MM.1S (cell line): ENCODE results near the gene FGD6.

ENCODE experiments used
- DNase-seq: peaks from one replicate; pipeline ENCODE4 v3.0.0-alpha.2; 2015
- H2AFZ ChIP-seq: fragments of 300-600 bp; sonication (generic); 2 replicates; pipeline ENCODE4 v1.6.0; 2016; ENCODE audit warnings: antibody characterized with exemption, low read length
- H3F3A ChIP-seq: fragments of 300-600 bp; sonication (generic); 2 replicates; pipeline ENCODE4 v1.6.1; 2016; ENCODE audit warnings: mild to moderate bottlenecking, antibody characterized with exemption, low read length, moderate library complexity, mixed read lengths; ENCODE audit not compliant: insufficient read depth
- H3K27ac ChIP-seq: fragments of 300-600 bp; sonication (generic); 2 replicates; pipeline ENCODE4 v1.5.1; 2016; ENCODE audit warnings: mild to moderate bottlenecking, low read length
- H3K27me3 ChIP-seq: fragments of 300-600 bp; sonication (generic); replicated peaks from 2 replicates; pipeline ENCODE4 v1.6.0; 2016; ENCODE audit warnings: low read length; ENCODE audit not compliant: insufficient read depth
- H3K36me3 ChIP-seq: fragments of 300-600 bp; sonication (generic); replicated peaks from 2 replicates; pipeline ENCODE4 v1.6.1; 2016; ENCODE audit warnings: mild to moderate bottlenecking, low read length, mixed read lengths; ENCODE audit not compliant: insufficient read depth
- H3K4me1 ChIP-seq: fragments of 300-600 bp; sonication (generic); 2 replicates; pipeline ENCODE4 v1.6.1; 2016; ENCODE audit warnings: low read length, mixed read lengths
- H3K4me2 ChIP-seq: fragments of 300-600 bp; sonication (generic); 2 replicates; pipeline ENCODE4 v1.6.0; 2016; ENCODE audit warnings: low read depth, low read length
- H3K4me3 ChIP-seq: fragments of 300-600 bp; sonication (generic); 2 replicates; pipeline ENCODE4 v1.5.1; 2016; ENCODE audit warnings: low read length, mixed read lengths
- H3K79me2 ChIP-seq: fragments of 300-600 bp; sonication (generic); 2 replicates; pipeline ENCODE4 v1.6.1; 2016; ENCODE audit warnings: mixed run types, low read length, mixed read lengths
- H3K9ac ChIP-seq: fragments of 300-600 bp; sonication (generic); 2 replicates; pipeline ENCODE4 v1.6.1; 2016; ENCODE audit warnings: low read length, mixed read lengths
- H3K9me2 ChIP-seq: fragments of 300-600 bp; sonication (generic); replicated peaks from 2 replicates; pipeline ENCODE4 v1.6.1; 2016; ENCODE audit warnings: mild to moderate bottlenecking, low read length, mixed read lengths; ENCODE audit not compliant: insufficient read depth
- H3K9me3 ChIP-seq: fragments of 300-600 bp; sonication (generic); replicated peaks from 2 replicates; pipeline ENCODE4 v1.6.1; 2016; ENCODE audit warnings: mild to moderate bottlenecking, low read length, mixed read lengths; ENCODE audit not compliant: insufficient read depth
- H4K20me1 ChIP-seq: fragments of 300-600 bp; sonication (generic); 2 replicates; pipeline ENCODE4 v1.6.1; 2016; ENCODE audit warnings: mild to moderate bottlenecking, low read length, moderate library complexity, mixed read lengths; ENCODE audit not compliant: insufficient read depth
- EZH2 ChIP-seq: fragments of 300-600 bp; sonication (generic); optimal IDR thresholded peaks from 2 replicates; pipeline ENCODE3; 2017; ENCODE audit warnings: low read depth, mild to moderate bottlenecking, antibody characterized with exemption, low read length, mixed read lengths
- EZH2phosphoT487 ChIP-seq: fragments of 300-600 bp; sonication (generic); IDR thresholded peaks from 2 replicates; pipeline ENCODE4 v1.6.1; 2018; ENCODE audit warnings: antibody characterized with exemption, low read length
- TF ChIP-seq, protein P1 (sequence below): fragments of 300-600 bp; sonication (generic); IDR thresholded peaks from 2 replicates; pipeline ENCODE4 v1.5.1; 2016; ENCODE audit warnings: antibody characterized with exemption, low read length, mixed read lengths

The FGD6 gene

DNA sequence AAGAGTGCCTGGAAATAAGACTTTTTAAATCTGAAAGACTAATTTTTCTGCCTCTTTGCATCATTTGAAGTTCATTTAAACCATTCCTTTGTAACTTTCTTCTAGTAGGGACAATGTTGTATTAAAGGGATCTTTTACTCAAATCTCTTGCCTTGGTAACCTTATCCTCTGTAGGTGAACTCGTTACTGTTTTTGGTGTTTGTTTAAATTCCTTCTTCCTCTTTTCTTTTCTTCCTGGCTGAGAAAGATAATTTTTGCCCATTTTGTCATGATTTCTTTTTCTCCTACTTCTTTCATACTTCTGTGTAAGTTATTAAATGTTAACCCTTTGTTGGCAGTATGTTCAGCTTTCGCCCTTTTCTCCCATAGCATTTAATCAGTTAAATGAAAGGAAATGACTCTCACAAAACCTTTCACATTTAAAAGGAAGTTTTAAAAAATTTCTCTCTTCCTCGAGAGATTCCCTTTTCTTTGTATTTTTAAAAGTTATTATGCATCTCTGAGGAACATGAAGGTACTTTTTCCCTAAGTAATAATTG lies 10.6 kb upstream of the FGD6 start:
- TF ChIP-seq EZH2phosphoT487, result no peak
- no peak for TF ChIP-seq EZH2
- TF ChIP-seq, protein P1, sequence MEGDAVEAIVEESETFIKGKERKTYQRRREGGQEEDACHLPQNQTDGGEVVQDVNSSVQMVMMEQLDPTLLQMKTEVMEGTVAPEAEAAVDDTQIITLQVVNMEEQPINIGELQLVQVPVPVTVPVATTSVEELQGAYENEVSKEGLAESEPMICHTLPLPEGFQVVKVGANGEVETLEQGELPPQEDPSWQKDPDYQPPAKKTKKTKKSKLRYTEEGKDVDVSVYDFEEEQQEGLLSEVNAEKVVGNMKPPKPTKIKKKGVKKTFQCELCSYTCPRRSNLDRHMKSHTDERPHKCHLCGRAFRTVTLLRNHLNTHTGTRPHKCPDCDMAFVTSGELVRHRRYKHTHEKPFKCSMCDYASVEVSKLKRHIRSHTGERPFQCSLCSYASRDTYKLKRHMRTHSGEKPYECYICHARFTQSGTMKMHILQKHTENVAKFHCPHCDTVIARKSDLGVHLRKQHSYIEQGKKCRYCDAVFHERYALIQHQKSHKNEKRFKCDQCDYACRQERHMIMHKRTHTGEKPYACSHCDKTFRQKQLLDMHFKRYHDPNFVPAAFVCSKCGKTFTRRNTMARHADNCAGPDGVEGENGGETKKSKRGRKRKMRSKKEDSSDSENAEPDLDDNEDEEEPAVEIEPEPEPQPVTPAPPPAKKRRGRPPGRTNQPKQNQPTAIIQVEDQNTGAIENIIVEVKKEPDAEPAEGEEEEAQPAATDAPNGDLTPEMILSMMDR, result no peak
- Histone ChIP-seq H3K36me3 (no peaks in the 10 kb centered on the region; the same call in 1 of the 2 replicates), H3K79me2 (peaks cover 98% of the 10 kb centered on the region), H3K27ac (no peak overlapping the region), H3K4me2 (no peak overlapping the region), H3K9ac (no peak overlapping the region), H3F3A (no peaks in the 10 kb centered on the region), H3K9me3 (no peaks in the 10 kb centered on the region), H3K9me2 (no peaks in the 10 kb centered on the region), H3K27me3 (no peaks in the 10 kb centered on the region), H4K20me1 (peaks cover 2% of the 10 kb centered on the region; the same call in 1 of the 2 replicates), H2AFZ (no peak overlapping the region), H3K4me3 (no peak overlapping the region), H3K4me1 (no peaks in the 10 kb centered on the region)
- DNase-seq, result no peak

DNA sequence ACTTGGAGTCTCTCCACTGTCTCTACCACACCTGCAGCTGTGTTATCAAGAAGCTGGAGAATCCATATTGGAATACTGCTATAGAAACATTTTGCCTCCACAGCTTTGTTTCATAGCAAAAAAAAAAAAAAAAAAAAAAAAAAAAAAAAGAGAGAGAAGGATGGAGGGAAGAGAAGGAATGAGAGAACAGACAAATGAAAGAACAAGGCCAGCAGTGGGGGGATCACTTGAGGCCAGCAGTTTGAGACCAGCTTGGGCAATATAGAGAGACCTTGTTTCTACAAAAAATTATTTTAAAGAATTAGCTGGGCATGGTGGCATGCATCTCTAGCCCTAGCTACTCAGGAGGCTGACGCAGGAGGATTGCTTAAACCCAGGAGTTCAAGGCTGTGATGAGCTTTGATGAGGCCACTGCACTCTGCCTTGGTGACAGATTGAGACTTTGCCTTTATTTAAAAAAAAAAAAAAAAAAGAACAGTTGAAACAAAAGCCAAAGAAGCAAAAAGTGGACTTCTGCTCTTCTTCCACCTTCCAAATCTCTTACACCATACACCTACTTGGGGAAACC lies 8.5 kb upstream of the FGD6 start:
- no peaks in the 10 kb centered on the region for H3K4me1 ChIP-seq
- H3K27ac ChIP-seq, result no peak overlapping the region
- H3K27me3 ChIP-seq, result no peaks in the 10 kb centered on the region
- no peak for DNase-seq
- H3K36me3 ChIP-seq, result no peaks in the 10 kb centered on the region; the same call in 1 of the 2 replicates
- H3K4me2 ChIP-seq, result no peak overlapping the region
- peaks cover 98% of the 10 kb centered on the region for H3K79me2 ChIP-seq
- no peaks in the 10 kb centered on the region for H3K9me2 ChIP-seq
- peaks cover 5% of the 10 kb centered on the region; the same call in 1 of the 2 replicates for H4K20me1 ChIP-seq
- no peaks in the 10 kb centered on the region for H3F3A ChIP-seq
- no peak overlapping the region for H2AFZ ChIP-seq
- no peak overlapping the region for H3K4me3 ChIP-seq
- no peaks in the 10 kb centered on the region for H3K9me3 ChIP-seq
- no peak overlapping the region for H3K9ac ChIP-seq
- no peak for TF ChIP-seq EZH2
- TF ChIP-seq, protein P1, result no peak
- TF ChIP-seq EZH2phosphoT487, result no peak

DNA sequence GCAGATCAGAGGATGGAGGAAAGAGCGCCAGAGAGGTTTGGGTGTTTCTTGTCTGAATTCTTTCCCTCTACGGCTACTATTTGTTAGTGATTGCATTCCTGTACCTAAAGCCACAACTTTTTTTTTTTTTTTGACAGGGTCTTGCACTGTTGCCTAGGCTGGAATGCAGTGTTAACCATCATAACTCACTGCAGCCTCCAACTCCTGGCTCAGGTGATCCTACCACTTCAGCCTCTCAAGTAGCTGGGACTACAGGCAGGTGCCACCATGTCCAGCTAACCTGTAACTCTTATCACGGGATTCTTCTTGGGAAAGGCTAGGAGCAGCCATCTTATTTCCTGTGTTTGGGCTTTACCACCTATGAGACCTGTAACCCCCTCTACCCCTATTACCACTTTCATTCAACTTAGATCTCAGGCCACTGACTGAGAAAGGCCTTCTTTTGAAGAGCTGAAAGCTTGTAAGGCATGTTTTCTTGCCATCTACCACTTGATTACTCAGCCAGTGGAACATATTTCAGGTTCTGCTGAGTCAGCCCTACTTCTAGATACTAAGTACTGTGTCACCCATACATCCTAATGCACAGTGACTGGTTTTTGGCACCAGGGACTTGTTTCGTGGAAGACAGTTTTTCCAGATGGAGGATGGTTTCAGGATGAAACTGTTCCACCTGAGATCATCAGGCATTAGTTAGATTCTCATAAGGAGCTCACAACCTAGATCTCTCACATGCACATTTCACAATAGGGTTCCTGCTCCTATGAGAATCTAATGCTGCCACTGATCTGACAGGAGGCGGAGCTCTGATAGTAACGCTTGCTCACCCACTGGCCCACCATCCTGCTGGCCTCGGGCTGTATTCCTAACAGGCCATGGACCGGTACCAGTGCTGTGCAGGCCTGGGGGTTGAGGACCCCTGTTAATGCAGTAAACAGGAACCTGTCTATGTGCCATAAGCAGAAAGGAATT lies 7.2 kb upstream of the FGD6 start:
- H3K4me1 ChIP-seq, result 0 out of 2 replicates have a peak, but pooled peaks cover 2% of the 10 kb centered on the region
- no peaks in the 10 kb centered on the region for H3F3A ChIP-seq
- no peak overlapping the region for H3K4me2 ChIP-seq
- peaks cover 9% of the 10 kb centered on the region; the same call in 1 of the 2 replicates for H4K20me1 ChIP-seq
- peaks cover 98% of the 10 kb centered on the region for H3K79me2 ChIP-seq
- no peak overlapping the region for H3K9ac ChIP-seq
- DNase-seq, result no peak
- H3K27me3 ChIP-seq, result no peaks in the 10 kb centered on the region
- H3K36me3 ChIP-seq, result no peaks in the 10 kb centered on the region; the same call in 1 of the 2 replicates
- no peak for TF ChIP-seq EZH2
- TF ChIP-seq, protein P1, result no peak
- no peak for TF ChIP-seq EZH2phosphoT487
- H3K9me2 ChIP-seq, result no peaks in the 10 kb centered on the region
- no peak overlapping the region for H2AFZ ChIP-seq
- no peak overlapping the region for H3K27ac ChIP-seq
- no peaks in the 10 kb centered on the region for H3K9me3 ChIP-seq
- H3K4me3 ChIP-seq, result no peak overlapping the region
